Activated T-helper 1 cell treated with Interleukin-2 at 50 U/mL for 16 hours (primary cell): ENCODE results near the gene PSD4.
A peak's percentile ranks its signal among the peaks of the same experiment; 100 is the strongest.

Source experiments
- DNase-seq: peaks from one replicate; pipeline ENCODE4 v3.0.0-alpha.2; 2020; ENCODE audit warnings: low read depth

Gene PSD4

GRCh38 chr2:113173542-113174375, at the start of gene PSD4:
PSD4 (plus strand) TSS chr2:113173971; CDS start chr2:113182457, 8,486 bp downstream.
- DNase-seq = peak; percentile 81

GRCh38 chr2:113124181-113124961, 49.4 kb upstream of the PSD4 start:
- no peak for DNase-seq

- no peak for DNase-seq
These were observed 48.6 kb upstream of the PSD4 start for GRCh38 chr2:113124984-113125855.

GRCh38 chr2:113126845-113127645, 46.7 kb upstream of the PSD4 start, which contains the start of gene IL1RN:
IL1RN (plus strand) TSS chr2:113127598; CDS start chr2:113127625, 27 bp downstream.
- no peak for DNase-seq

GRCh38 chr2:113127646-113128570, 45.9 kb upstream of the PSD4 start:
- no peak for DNase-seq

GRCh38 chr2:113129519-113130078, 44.2 kb upstream of the PSD4 start:
- DNase-seq = no peak

GRCh38 chr2:113131352-113132185, 42.2 kb upstream of the PSD4 start:
- DNase-seq = no peak

- DNase-seq = no peak
These were observed 41.3 kb upstream of the PSD4 start for GRCh38 chr2:113132414-113133021.

GRCh38 chr2:113133704-113134598, 39.8 kb upstream of the PSD4 start:
- DNase-seq = no peak

GRCh38 chr2:113134717-113135116, 39.1 kb upstream of the PSD4 start:
- no peak for DNase-seq

GRCh38 chr2:113135317-113135716, 38.5 kb upstream of the PSD4 start:
- DNase-seq = no peak

- no peak for DNase-seq
These were observed 36.7 kb upstream of the PSD4 start for GRCh38 chr2:113136828-113137775.

GRCh38 chr2:113137827-113138226, 35.9 kb upstream of the PSD4 start:
- no peak for DNase-seq

GRCh38 chr2:113138428-113139322, 35.1 kb upstream of the PSD4 start:
- DNase-seq = no peak

GRCh38 chr2:113141451-113141850, 32.3 kb upstream of the PSD4 start:
- no peak for DNase-seq
